ENCODE measurements around the gene ASB18.

DNA sequence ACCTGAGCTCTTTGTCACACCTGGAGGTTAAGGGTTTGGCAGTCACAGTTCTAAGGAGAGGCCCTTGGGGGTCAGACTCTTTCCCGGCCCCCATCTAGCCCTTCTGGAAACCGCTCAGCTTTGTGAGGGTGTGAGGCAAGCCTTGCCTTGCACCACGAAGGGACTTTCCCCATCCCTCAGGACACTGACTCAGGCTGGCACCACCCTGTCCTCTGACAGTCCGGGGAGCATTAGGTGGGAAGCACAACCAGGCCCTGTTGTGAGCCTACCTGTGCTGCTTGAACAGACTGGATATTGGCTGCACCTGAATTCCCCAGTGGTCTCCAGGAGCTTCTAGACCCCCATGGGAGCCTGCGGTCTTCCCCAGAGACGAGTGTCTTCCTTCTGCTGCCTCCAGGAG is 49.0 kb downstream of the ASB18 start:
- TF ChIP-seq EZH2 (IDR thresholded peaks at IDR 0.05; ENCODE audit: low read length): no peak
- TF ChIP-seq, protein P1, sequence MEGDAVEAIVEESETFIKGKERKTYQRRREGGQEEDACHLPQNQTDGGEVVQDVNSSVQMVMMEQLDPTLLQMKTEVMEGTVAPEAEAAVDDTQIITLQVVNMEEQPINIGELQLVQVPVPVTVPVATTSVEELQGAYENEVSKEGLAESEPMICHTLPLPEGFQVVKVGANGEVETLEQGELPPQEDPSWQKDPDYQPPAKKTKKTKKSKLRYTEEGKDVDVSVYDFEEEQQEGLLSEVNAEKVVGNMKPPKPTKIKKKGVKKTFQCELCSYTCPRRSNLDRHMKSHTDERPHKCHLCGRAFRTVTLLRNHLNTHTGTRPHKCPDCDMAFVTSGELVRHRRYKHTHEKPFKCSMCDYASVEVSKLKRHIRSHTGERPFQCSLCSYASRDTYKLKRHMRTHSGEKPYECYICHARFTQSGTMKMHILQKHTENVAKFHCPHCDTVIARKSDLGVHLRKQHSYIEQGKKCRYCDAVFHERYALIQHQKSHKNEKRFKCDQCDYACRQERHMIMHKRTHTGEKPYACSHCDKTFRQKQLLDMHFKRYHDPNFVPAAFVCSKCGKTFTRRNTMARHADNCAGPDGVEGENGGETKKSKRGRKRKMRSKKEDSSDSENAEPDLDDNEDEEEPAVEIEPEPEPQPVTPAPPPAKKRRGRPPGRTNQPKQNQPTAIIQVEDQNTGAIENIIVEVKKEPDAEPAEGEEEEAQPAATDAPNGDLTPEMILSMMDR (optimal IDR thresholded peaks at IDR 0.05 in 1 of 3, IDR thresholded peaks at IDR 0.05 in 1 of 3, conservative IDR thresholded peaks at IDR 0.05 in 1 of 3; ENCODE audit: extremely low read depth in 1 of 3, insufficient read depth in 2 of 3, low read length in 3 of 3): no peak

All from keratinocyte (primary cell).